Uterus (tissue), 4 donors: ENCODE data around the gene EGR1. TPM values are rescaled to one million over a fixed set of nuclear protein-coding genes. Genes with fewer than 3 reads are reported as not detected.

ENCODE experiments used
- DNase-seq, 2 donors: peaks; one replicate each; pipeline ENCODE4 v3.0.0-alpha.2; 2019 to 2020
- H3K27ac ChIP-seq, 2 donors: fragments of 200-600 bp; sonication (generic); 1 replicate in 1 of 2; 2 replicates in 1 of 2; pipeline ENCODE4 v1.5.1; 2016 to 2018
- H3K27me3 ChIP-seq, 2 donors: fragments of 200-600 bp; sonication (generic); one replicate each; pipeline ENCODE4 v1.5.1; 2018 to 2019; ENCODE audit warnings: control low read depth in 1 of 2
- H3K36me3 ChIP-seq, 2 donors: fragments of 200-600 bp; sonication (generic); one replicate each; pipeline ENCODE4 v1.5.1; 2019; ENCODE audit warnings: control low read depth in 1 of 2
- H3K4me1 ChIP-seq, 2 donors: fragments of 200-600 bp; sonication (generic); one replicate each; pipeline ENCODE4 v1.5.1; 2018 to 2019; ENCODE audit warnings: control low read depth in 1 of 2
- H3K4me3 ChIP-seq, 2 donors: fragments of 200-600 bp; sonication (generic); 1 replicate in 1 of 2; 2 replicates in 1 of 2; pipeline ENCODE4 v1.5.1; 2018 to 2019; ENCODE audit warnings: mild to moderate bottlenecking in 1 of 2
- H3K9me3 ChIP-seq, 2 donors: fragments of 200-600 bp; sonication (generic); one replicate each; pipeline ENCODE4 v1.5.1; 2019; ENCODE audit warnings: control low read depth in 1 of 2
- CTCF ChIP-seq, 4 experiments: fragments of 200-600 bp in 2 of 4; fragments of 450-650 bp in 2 of 4; sonication (generic) in 2 of 4; IDR thresholded peaks; one replicate each; pipeline ENCODE4 v1.5.1; 2016 to 2019; ENCODE audit warnings: antibody characterized with exemption in 4 of 4, mild to moderate bottlenecking in 2 of 4, moderate library complexity in 1 of 4
- POLR2A ChIP-seq, 2 donors: fragments of 450-650 bp; IDR thresholded peaks; one replicate each; pipeline ENCODE4 v1.6.1; 2016; ENCODE audit warnings: antibody characterized with exemption in 2 of 2, mild to moderate bottlenecking in 1 of 2, moderate library complexity in 1 of 2
- intact Hi-C: fragments of 100-400 bp; cut with DNase I; formaldehyde crosslinking; loops from one replicate; pipeline ENCODE4 v1.15.1; 2023; ENCODE audit warnings: low total_unique reads
- total RNA-seq, 4 donors: library from RNA; depleted of rRNA in 3 of 4; stranded (reverse); fragments of >200 nt in 3 of 4; gene quantifications; one replicate each; pipeline versions ENCODE4 v1.1.0 to v1.2.4, GENCODE V29; 2014 to 2023
- donor health status: DM: yes; HTN: yes; CAD: no.

EGR1 gene
- total RNA-seq, 4 donors from 2014 or later = 2.6 to 123 (median 35.2) TPM

GRCh38 chr5:138459311-138459933 is 5.9 kb upstream of the EGR1 start:
- no peak for DNase-seq
- Histone ChIP-seq H3K36me3 (no peaks in the 10 kb centered on the region), H3K4me3 (no peak overlapping the region), H3K27me3 (no peaks in the 10 kb centered on the region), H3K9me3 (no peaks in the 10 kb centered on the region), H3K4me1 (no peaks in the 10 kb centered on the region), H3K27ac (no peak overlapping the region)
- no peak for TF ChIP-seq POLR2A (IDR thresholded peaks at IDR 0.05)
- TF ChIP-seq CTCF (IDR thresholded peaks at IDR 0.05) = no peak
- intact Hi-C loops = no loop called here

DNA sequence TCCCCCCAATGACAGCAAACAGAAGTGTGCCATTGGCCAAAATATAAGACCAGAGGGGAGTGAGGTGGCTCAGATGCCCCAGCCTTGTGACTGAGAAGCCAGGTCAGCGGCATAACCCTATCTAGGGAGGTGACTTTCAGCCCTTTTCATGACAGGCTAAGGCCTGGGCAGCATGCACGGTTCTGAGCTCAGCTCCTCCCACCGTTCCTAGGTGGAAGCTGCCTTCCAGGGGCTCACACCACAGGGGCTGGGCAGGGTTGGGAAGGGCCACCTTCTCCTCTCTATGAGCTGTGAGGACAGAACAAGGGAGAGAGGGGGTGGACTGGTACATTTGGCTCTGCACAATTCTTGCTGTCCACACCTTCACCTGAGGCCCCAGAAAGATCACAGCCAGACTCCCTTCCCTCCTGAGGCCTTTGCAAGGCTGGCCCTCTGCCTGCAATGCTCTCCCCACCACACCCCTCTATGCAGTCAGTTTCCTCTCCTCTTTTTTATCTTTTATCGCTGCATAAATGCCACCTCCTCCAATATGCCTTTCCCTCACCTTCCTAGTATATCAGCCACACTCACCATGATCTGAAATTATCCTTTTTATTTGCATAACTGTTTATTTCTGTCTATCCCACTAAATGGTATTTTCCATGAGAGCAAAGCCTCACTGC is 5.1 kb upstream of the EGR1 start:
- intact Hi-C loops = loop anchor here (5.0 kb wide), 1 partner anchor 42 kb away; no protein-coding TSS in a partner anchor
- Histone ChIP-seq H3K27ac (no peak overlapping the region), H3K36me3 (no peaks in the 10 kb centered on the region), H3K27me3 (no peaks in the 10 kb centered on the region), H3K4me1 (no peaks in the 10 kb centered on the region), H3K9me3 (no peaks in the 10 kb centered on the region), H3K4me3 (no peak overlapping the region)
- no peak for TF ChIP-seq POLR2A (IDR thresholded peaks at IDR 0.05)
- TF ChIP-seq CTCF (IDR thresholded peaks at IDR 0.05) = no peak
- no peak for DNase-seq

GRCh38 chr5:138461343-138462125 is 3.7 kb upstream of the EGR1 start:
- Histone ChIP-seq H3K27ac (peak overlapping the region in 1 of 2 donors; percentile 34), H3K9me3 (no peaks in the 10 kb centered on the region), H3K4me3 (no peak overlapping the region), H3K4me1 (no peaks in the 10 kb centered on the region), H3K36me3 (no peaks in the 10 kb centered on the region), H3K27me3 (no peaks in the 10 kb centered on the region)
- no peak for DNase-seq
- TF ChIP-seq POLR2A (IDR thresholded peaks at IDR 0.05) = no peak
- TF ChIP-seq CTCF (IDR thresholded peaks at IDR 0.05) = no peak
- intact Hi-C loops = loop anchor here (5.0 kb wide), 1 partner anchor 41 kb away; no protein-coding TSS in a partner anchor

DNA sequence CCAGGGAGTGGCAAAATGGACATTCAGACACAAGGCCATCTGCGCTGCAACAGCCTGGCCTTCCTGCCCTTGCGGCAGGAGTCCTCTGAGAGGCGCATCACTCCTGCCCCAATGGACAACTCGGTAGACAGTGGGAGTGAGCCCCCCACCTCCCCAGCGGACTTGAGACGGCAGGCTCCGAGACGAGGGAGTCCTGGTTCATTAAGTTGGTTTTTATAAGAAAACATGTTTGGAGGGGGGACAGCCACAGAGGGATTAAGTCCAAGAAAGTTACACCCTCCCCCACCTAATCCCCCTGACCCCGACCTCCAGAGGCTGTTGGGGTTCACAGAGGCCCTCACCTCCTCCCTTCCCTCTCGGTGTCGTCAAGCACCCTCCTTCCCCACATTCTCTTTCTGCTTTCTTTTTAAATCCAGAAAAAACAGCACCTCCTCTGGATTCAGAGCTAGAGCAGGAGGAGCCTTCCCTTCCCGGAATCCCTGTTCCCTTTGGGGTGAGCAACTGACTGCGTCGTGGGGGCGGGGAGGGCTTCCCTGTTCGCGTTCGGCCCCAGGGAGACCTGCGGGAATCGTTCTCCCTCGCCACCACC is 1.8 kb upstream of the EGR1 start:
- no peaks in the 10 kb centered on the region for H3K9me3 ChIP-seq
- TF ChIP-seq CTCF (IDR thresholded peaks at IDR 0.05) (peak in 1 of 4 experiments; percentile 31), POLR2A (IDR thresholded peaks at IDR 0.05) (no peak)
- no peaks in the 10 kb centered on the region for H3K27me3 ChIP-seq
- intact Hi-C loops = loop anchor here (5.0 kb wide), 1 partner anchor 39 kb away; no protein-coding TSS in a partner anchor
- H3K4me3 ChIP-seq = peak overlapping the region; percentile 69 to 75
- peak in 1 of 2 donors; percentile 48 for DNase-seq
- H3K4me1 ChIP-seq = peaks cover 0 to 8% of the 10 kb centered on the region in 2 donors
- no peaks in the 10 kb centered on the region for H3K36me3 ChIP-seq
- peak overlapping the region; percentile 95 to 99 for H3K27ac ChIP-seq
